Measurements from ENCODE around the gene SULT4A1.

GRCh38 chr22:43885786-43886185 lies 23.5 kb upstream of the SULT4A1 start:
- TF ChIP-seq TCF12 (IDR thresholded peaks at IDR 0.05) (no peak), PBX3 (IDR thresholded peaks at IDR 0.05) (no peak)

Data from SK-N-SH (cell line).